IMR-90 (cell line): ENCODE results near the gene IHH.

Experiments
- BHLHE40 ChIP-seq: fragments of 150-350 bp; IDR thresholded peaks from 2 replicates; pipeline ENCODE4 v1.6.1; 2016; ENCODE audit warnings: mild to moderate bottlenecking, low read depth, low read length
- CTCF ChIP-seq: conservative IDR thresholded peaks from 2 replicates; pipeline ENCODE4 v1.5.1; 2012; ENCODE audit warnings: mild to moderate bottlenecking, low read depth, low read length, improper control_type of control experiment
- ELK1 ChIP-seq: fragments of 150-350 bp; IDR thresholded peaks from 2 replicates; pipeline ENCODE4 v1.6.1; 2016; ENCODE audit warnings: low read depth, mild to moderate bottlenecking, low read length, moderate library complexity, borderline replicate concordance
- RAD21 ChIP-seq: IDR thresholded peaks from 2 replicates; pipeline ENCODE4 v1.6.1; 2012; ENCODE audit warnings: low read length, improper control_type of control experiment
- RFX5 ChIP-seq: IDR thresholded peaks from 2 replicates; pipeline ENCODE4 v1.8.0; 2012; ENCODE audit warnings: low read depth, mild to moderate bottlenecking, low read length, moderate library complexity

GRCh38 chr2:219029829-219030165 is 30.9 kb downstream of the IHH start:
- no peak for TF ChIP-seq BHLHE40
- peak; percentile 91 for TF ChIP-seq CTCF
- peak; percentile 87 for TF ChIP-seq RAD21
- no peak for TF ChIP-seq RFX5
- no peak for TF ChIP-seq ELK1
